Measurements from ENCODE around the gene SLC7A14.

Gene SLC7A14

GRCh38 chr3:170539897-170540296, 46.0 kb downstream of the SLC7A14 start:
- no peak for DNase-seq (ENCODE audit: low read depth in 3 of 3, low spot score in 1 of 3)

GRCh38 chr3:170536712-170537111, 49.2 kb downstream of the SLC7A14 start:
- DNase-seq (ENCODE audit: low read depth in 3 of 3, low spot score in 1 of 3) = no peak

GRCh38 chr3:170534227-170534626, 51.6 kb downstream of the SLC7A14 start:
- no peak for DNase-seq (ENCODE audit: low read depth in 3 of 3, low spot score in 1 of 3)

GRCh38 chr3:170532573-170532972, 53.3 kb downstream of the SLC7A14 start:
- DNase-seq (ENCODE audit: low read depth in 3 of 3, low spot score in 1 of 3) = no peak

GRCh38 chr3:170531657-170532335, 54.1 kb downstream of the SLC7A14 start:
- DNase-seq (ENCODE audit: low read depth in 3 of 3, low spot score in 1 of 3) = no peak

- DNase-seq (ENCODE audit: low read depth in 3 of 3, low spot score in 1 of 3) = no peak
Observed at GRCh38 chr3:170531054-170531453, 54.8 kb downstream of the SLC7A14 start.

GRCh38 chr3:170529912-170530311, 56.0 kb downstream of the SLC7A14 start:
- DNase-seq (ENCODE audit: low read depth in 3 of 3, low spot score in 1 of 3) = no peak

GRCh38 chr3:170529346-170529745, 56.5 kb downstream of the SLC7A14 start:
- DNase-seq (ENCODE audit: low read depth in 3 of 3, low spot score in 1 of 3) = no peak

GRCh38 chr3:170528726-170529125, 57.1 kb downstream of the SLC7A14 start:
- no peak for DNase-seq (ENCODE audit: low read depth in 3 of 3, low spot score in 1 of 3)

- no peak for DNase-seq (ENCODE audit: low read depth in 3 of 3, low spot score in 1 of 3)
Observed at GRCh38 chr3:170524073-170524472, 61.8 kb downstream of the SLC7A14 start.

GRCh38 chr3:170523248-170523647, 62.6 kb downstream of the SLC7A14 start:
- no peak for DNase-seq (ENCODE audit: low read depth in 3 of 3, low spot score in 1 of 3)

- DNase-seq (ENCODE audit: low read depth in 3 of 3, low spot score in 1 of 3) = no peak
Observed at GRCh38 chr3:170522201-170522600, 63.7 kb downstream of the SLC7A14 start.

GRCh38 chr3:170520996-170521395, 64.9 kb downstream of the SLC7A14 start:
- DNase-seq (ENCODE audit: low read depth in 3 of 3, low spot score in 1 of 3) = no peak

- DNase-seq (ENCODE audit: low read depth in 3 of 3, low spot score in 1 of 3) = no peak
Observed at GRCh38 chr3:170517242-170517945, 68.5 kb downstream of the SLC7A14 start.

GRCh38 chr3:170513642-170514041, 72.2 kb downstream of the SLC7A14 start:
- DNase-seq (ENCODE audit: low read depth in 3 of 3, low spot score in 1 of 3) = no peak

GRCh38 chr3:170511371-170511770, 74.5 kb downstream of the SLC7A14 start:
- DNase-seq (ENCODE audit: low read depth in 3 of 3, low spot score in 1 of 3) = no peak

GRCh38 chr3:170508839-170509238, 77.0 kb downstream of the SLC7A14 start:
- no peak for DNase-seq (ENCODE audit: low read depth in 3 of 3, low spot score in 1 of 3)

- DNase-seq (ENCODE audit: low read depth in 3 of 3, low spot score in 1 of 3) = no peak
Observed at GRCh38 chr3:170508291-170508690, 77.6 kb downstream of the SLC7A14 start.

GRCh38 chr3:170507063-170507462, 78.8 kb downstream of the SLC7A14 start:
- DNase-seq (ENCODE audit: low read depth in 3 of 3, low spot score in 1 of 3) = no peak

- DNase-seq (ENCODE audit: low read depth in 3 of 3, low spot score in 1 of 3) = no peak
Observed at GRCh38 chr3:170506556-170506955, 79.3 kb downstream of the SLC7A14 start.

GRCh38 chr3:170502297-170502696, 83.6 kb downstream of the SLC7A14 start:
- DNase-seq (ENCODE audit: low read depth in 3 of 3, low spot score in 1 of 3) = no peak

GRCh38 chr3:170500995-170501394, 84.9 kb downstream of the SLC7A14 start:
- DNase-seq (ENCODE audit: low read depth in 3 of 3, low spot score in 1 of 3) = no peak

- DNase-seq (ENCODE audit: low read depth in 3 of 3, low spot score in 1 of 3) = no peak
Observed at GRCh38 chr3:170500462-170500861, 85.4 kb downstream of the SLC7A14 start.
